NCI-H82 (cell line): ENCODE results near the gene COL27A1.

Experiments
- DNase-seq: peaks from one replicate; lab custom pipeline; 2025; lab: John Stamatoyannopoulos, UW

COL27A1 gene

DNA sequence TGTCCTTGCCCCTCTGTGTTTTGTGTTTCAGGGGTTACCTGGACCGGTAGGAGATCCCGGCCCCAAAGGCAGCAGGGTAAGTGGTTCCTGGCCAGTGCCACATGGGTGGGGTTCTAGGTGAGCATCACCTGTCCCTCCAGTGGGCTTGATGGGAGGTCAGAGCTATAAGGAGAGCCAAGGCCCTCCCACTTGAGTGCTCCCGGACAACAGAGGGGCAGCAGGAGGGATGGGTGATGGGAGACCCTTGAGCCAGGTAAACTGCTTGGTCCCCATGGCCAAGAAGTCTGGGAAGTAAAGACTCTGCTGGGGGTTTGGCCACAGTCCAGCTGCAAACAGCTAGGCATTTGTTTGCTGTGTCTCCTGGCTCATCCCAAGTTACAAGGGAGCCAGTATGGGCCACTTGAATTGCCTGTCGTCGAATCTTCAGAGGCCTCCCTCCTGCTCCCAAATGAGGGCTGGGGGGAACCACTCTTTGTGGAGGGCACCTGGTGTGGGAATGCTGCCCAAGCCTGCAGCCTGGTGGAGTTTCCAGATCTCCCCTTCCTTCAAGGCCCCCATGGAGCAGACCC lies 51.0 kb downstream of the COL27A1 start:
- no peak for DNase-seq

DNA sequence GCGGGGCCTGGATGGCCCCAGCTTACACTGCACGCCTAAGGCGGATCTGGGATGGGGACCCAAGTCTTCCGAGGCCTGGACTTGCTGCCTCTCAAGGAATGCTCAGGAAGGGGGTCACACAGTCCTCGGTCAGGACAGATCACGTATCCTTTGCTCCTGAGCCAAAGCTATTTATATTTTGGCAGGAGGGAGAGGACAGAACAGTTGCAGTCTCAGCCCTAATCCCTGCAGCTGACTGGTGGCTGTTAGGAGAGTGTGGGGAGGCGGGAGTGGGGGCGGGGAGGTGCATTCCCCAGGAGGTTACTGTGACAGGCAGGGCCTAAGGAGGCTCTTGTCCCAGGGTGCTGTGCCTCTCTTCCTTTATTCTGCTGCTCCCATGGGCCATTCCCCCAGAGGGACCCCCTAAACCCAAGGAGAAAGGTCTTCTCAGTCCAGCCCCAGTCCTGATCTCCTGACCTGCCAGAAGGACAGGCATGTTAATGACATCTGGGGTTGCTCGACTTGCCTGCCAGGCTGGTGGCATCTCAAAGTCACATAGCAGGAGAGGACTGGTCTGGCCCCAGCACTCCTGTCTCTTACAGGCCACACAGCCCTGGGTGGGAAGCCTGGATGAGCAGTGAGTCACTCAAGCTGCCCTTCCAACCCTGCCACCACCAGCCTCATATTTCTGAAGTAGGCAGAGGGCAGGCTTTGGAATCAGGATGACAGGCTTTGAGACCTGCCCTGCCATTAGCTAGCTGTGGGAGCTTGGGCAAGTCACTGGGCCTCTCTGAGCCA lies 51.9 kb downstream of the COL27A1 start:
- DNase-seq, result peak; percentile 90

DNA sequence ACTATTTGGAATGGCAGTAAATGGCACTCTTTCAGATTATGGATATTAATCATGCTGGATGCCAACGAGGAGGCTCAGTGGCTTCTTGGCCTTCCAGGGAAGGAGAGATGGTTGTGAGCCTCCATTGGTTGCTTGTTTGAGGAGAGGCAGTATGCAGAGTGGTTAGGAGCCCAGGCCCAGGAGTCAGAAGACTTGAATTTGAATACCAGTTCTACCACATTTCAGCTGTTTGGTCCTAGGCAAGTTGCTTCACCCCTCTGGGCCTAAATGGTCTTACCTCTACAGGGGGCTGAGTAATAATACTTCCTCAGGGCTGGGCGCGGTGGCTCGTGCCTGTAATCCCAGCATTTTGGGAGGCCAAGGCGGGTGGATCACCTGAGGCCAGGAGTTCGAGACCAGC lies 52.5 kb downstream of the COL27A1 start:
- no peak for DNase-seq

DNA sequence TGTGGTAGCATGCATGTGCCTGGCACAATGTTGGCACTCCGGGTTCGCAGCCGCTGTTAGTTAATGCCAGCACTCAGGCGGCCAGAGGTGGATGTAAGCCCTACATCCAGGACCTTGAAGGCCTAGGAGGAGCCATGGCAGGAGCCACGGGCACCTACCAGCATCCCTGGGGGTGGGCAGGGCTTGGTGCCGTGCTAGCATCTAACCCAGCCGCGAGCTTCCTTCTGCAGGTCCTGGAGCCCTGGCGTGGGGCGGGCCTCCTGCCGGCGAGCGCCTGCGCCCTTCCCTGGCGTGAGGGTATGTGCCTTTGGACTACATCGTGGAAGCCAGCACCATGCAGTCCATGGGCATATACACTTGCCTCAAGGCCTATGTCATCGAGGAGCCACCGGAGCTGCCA lies 53.8 kb downstream of the COL27A1 start:
- no peak for DNase-seq

DNA sequence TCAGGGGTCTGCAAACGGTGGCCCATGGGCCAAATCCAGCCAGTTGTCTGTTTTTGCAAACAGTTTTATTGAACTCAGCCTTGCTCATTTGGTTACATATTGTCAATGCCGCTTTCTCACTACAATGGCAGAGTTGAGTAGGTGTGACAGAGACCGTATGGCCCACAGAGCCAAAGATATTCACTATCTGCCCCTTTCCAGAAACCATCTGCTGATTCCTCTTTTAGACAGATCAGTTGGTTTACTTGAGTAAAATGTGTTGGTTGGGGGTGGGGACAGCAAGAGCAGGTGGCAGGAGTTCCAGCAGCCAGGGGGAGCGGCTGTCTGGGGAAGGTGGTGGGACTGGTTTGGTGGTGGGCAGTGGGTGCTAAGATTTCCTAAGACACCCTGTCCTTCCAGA lies 54.8 kb downstream of the COL27A1 start:
- no peak for DNase-seq

DNA sequence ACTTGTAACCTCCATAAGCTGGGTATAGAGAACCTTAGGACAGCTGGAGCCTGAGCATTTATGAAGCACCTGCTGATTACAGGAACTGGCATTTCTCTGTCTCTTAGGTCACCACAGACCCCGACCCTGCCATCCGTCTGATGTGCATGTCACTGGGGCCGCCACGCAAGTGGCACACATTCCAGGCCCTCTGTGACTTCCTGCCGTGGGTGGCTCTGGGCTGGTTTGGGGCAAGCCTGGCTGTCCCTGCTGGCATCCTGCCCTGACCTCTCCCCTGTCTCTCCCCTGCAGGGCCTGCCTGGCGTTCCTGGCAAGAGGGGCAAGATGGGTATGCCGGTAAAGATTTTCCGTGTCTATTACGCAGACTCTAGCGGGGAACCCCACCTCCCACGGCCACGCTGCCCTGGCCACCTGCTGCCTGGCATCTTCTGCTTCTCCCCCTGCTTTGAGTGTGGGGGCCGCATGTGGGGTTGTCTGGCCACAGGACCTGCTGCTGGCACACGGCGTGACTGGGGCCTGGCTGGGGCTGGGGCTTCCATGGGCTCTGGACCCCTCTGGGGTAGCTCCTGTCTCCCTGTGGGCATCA lies 55.4 kb downstream of the COL27A1 start:
- no peak for DNase-seq

DNA sequence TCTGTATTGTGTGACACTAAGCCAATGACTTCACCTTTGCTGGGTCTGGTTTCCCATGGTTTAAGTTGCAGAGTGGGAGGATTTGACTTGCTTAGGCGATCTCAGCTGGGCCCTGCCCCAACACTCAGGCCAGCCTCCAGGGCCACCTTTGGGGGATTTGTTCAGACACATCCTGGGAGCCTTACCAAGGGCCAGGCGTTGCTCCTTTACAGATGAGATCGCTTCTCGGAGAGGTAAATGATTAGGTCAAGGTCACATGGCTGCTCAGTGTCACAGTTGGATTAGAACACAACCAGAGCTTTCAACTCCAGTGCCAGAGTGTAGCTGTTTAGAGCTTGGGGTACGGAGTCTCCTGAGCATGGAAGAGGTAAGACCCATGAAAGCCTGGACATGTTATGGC lies 57.5 kb downstream of the COL27A1 start:
- no peak for DNase-seq

DNA sequence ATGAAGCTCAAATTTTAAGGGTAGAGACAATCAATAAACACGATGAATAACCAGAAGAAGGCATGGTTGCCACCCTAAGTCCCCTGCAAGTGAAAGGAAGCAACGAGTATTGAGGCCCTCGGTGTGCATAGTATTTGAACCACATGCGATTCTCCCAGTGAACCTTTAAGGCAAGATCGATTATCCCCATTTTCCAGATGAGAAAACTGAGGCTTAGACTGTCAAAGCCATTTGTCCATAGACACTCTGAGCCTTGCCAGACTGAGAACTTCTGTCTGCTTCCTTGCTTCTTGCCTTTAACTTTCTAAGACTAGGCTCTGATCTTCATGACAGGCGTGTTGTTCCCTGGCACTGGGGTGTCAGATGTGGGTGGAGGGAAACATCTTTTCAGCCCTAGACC lies 58.2 kb downstream of the COL27A1 start:
- DNase-seq, result no peak

DNA sequence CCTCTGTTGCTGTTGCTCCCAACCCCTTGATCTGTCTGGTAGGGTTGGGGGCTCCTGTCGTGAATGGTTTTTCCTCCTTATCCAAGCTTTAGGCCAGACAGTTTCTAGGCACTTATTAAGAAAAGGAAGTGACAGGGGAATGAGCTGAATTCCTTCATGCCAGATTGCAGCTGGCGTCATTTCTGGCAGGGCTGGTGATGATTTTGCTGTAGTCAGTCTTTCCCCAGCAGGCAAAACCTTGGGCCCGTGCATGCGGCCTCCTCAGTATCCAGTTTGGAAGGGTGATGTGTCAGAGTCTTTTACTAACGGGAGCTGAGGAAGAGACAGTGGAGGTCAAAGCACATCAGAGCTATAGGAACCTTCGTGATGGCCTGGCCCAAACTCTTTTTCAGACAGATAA lies 58.8 kb downstream of the COL27A1 start:
- no peak for DNase-seq

DNA sequence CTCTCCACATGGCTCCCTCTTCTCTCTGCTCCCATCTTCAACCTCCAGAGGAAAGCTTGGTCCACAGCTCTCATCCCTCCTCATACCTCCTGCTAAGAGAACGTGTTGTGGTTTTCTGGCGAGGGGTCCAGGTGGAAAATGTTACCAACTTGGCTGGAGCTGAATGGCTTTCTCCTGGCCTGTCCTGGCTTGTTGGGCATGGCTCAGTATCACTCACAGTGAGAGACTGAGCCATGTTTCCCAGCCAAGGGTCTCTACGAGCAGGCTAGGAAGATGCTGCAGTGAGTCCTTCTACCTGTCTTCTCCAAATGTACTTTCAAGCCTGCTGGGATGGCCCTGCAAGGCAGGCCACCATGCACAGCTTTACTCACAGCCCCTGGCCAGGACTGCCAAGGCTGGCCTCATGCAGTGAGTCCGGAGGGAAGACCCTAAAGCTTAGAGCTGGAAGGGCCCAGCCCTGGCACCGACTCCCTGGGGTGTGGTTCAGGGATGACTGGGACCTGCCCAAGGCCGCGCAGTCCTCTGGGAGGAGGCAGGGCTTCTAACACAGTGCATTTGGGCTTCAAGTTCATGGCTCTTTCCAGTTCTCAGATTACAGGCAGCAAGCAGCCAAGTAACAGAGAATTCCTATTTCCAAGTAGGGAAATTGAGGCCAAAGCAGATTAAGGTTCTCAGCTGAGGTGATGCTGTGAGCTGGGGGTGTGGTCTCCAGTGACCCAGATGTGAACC lies 59.5 kb downstream of the COL27A1 start:
- no peak for DNase-seq

DNA sequence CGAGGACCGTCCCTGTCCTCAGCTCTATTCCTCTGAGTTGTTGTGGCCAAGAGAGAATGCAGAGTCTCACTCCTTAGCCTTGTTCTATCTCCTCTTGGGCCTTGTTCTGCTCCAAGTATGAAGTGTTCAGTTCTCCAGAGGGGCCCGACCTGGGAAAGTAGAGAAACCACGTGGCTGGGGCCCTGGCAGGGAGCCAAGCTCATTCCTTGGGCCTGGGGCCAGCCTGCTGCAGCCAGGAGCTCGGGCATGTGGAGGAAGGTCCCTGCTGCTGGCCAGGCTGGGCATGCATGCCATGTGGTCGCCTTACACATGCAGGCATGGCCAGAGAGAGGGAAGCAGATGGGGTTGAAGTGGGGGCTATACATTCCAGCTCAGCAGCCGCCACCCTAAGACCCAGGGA lies 60.7 kb downstream of the COL27A1 start:
- peak; percentile 57 for DNase-seq

DNA sequence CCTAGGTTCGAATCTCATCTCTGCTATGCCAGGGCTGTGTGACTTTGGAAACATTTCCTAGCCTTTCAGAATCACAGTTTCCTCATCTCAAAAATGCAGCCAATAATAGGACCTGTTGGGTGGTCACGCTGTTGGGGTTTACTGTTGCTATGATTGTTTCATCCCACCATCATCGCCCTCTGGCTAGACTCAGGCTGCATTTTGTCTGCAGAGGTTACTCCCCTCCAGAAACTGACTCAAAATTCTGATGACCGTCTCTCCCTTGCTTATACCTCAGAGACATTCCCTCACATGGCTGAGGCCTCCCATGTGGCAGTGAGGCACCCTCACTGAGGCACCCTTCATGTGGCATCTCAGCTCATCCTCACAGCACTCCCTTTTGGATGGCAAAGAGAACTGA lies 61.6 kb downstream of the COL27A1 start:
- no peak for DNase-seq

DNA sequence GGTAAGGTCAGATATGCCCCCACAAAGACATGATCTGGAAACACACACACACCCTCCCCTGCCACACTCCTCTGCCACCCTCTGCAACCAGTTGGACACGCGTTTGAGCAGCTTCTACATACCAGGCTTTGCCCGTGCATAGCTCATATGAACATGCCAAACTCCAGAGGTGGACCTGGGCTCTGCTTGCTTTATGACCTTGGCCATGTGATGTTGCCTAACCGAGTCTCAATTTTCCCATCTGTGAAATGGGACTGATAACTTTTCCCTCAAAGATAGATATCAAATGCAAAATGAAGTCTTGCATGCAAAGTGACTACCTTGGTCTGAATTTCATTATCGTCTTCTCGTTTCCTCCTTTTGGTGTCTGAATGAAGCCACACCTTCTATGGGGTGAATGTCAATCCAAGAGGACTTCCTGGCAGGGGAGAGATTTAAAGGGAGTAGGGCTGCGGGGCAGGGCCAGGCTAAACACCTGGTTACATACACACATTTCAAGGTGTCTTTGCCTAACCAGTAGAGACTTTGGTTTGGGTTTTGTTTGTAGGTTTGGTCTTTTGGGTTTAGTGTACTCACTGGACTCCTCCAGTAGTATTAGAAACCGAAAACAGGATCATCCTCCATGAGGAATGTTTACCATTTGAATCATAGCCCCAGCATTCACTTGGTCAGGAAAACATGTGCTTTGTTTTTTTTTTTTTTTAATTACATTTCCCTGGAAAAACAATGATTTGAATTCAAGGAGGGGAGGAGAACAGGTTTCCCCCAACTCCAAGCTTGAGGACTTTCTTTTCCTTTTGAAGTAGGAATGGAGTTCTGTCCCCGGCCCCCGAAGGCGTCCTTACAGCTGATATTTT lies 63.2 kb downstream of the COL27A1 start:
- DNase-seq, result no peak

DNA sequence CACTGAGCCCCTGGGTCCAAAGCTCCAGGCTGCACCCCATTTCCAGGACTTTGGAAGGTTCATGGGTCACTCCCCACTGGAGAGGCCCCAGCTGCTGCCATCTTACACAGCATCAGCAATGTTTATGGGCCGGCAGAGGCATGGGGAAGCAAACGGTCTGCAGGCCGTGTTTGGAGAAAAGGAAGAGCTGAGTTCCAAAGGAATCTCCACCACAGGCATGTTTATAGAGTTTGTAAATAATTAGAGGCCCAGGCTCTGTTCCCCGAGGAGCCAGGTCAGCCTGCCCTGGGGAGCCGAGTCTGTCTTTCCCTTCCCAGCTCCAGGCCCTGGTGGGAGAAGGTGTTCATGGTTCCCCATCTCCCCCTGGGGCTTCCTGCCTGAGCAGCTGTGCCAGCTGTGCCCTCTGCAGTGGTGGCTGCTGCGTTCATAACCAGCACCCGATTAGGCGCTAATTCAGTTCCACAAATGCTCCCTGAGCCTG lies 64.8 kb downstream of the COL27A1 start:
- no peak for DNase-seq

DNA sequence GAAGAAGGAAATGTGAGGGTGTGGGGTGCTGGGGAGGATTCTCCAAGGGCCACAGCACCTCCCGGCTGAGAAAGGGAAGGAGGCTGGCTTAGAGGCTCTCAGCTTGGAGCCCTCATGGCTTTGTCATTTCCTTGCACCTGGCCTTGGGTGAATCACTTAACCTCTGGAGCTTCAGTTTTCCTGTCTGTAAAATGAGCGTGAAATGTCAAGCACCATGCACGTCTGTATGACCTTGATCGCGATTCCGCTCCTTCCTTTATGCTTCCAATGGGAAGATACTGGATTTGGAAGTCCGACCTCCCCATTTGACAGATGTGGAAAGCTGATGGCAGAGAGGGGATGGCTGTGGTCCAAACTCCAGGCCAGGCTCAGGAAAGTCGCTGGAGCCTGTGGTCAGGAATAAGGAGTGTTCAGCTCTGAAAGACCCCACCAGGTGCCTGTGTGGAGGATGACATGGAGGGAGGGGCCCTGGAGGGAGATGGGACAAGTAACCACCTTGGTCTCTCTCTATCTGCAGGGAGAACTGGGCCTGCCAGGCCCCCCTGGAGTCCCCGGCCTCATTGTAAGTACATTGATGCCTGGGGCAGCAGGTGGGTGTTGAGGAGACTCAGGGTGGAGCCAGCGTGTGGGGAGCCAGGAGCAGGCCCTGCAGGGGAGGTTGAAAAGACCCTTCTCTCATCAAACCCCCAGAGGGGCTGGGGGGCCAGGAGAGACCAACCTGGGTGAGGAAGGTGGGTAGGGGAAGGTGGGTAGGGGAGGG lies 66.5 kb downstream of the COL27A1 start:
- DNase-seq, result no peak

DNA sequence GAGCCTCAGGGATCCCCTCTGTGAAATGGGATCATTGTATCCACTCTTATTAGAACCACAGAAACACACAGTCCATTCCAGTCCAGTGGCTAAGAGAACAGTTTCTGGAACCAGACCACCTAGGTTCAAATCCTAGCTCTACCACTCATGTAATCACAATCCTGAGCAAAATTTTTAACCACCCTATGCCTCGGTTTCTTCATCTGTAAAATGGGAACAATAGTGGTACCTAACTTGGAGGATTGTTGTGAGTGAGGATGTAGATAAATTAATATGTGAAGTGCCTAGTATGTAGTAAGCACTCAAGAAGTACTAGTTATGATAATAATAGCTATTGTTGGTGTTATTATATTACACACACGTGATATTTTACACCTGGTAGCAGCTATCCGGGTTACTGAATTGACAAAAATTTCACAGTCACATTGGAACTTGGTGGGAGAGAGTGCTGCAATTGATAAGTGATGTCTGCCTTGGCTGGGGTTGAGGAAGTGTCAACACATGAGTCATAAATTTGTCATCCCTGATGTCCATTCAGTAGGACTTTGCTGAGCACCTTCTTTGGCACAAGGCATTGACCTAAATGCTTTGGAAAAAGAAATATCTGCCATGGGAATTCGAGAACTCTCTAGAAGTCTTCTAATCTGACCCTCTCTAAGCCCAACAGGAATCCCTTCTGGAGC lies 68.4 kb downstream of the COL27A1 start:
- no peak for DNase-seq

DNA sequence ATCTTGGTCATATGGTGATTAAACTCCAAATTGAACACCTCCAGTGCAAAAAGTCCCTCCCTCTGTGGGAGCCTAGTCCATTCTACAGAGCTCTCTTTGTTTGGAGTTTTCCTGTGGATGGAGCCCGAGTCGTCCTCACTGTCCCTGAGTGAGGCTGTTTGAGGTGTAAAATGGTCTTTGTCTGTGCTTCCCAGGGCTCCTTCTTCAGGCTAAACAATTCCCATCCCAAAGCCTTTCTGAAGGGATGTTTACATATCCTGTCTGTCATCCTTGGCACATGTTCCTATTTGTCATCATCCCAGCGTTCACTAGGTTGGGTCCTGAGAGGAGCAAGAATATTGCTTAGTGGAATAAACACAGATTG lies 68.9 kb downstream of the COL27A1 start:
- no peak for DNase-seq

DNA sequence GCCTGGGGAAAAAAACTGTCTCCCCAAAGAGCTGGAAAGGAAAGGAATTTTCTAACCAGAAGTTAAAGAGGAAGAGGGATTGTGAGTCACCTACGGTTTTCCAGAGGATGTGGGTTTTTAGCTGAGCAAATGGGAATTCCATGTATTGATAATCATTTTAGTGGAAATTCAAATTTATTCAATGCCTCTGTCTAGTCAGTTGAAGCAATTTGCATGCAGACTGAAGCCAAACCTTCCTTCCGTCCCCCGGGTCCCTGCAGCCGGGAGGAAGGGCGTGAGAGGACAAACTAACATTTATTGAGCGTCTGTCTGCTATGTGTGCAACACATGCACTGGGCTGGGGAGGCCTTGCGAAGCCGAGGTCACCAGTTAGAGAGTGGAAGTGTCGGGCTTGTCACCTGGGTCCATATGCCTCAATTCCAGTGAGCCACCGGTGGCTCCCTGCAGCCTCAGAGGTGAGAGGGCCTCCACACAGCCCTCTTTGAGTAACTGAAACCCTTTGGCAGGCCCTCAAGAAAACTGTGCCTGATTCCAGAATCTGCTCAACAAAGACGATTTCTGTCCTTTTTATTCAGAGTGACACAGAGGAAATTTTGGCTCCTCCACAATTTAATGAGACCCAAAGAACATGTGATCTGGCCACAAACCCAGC lies 70.3 kb downstream of the COL27A1 start:
- DNase-seq, result no peak

DNA sequence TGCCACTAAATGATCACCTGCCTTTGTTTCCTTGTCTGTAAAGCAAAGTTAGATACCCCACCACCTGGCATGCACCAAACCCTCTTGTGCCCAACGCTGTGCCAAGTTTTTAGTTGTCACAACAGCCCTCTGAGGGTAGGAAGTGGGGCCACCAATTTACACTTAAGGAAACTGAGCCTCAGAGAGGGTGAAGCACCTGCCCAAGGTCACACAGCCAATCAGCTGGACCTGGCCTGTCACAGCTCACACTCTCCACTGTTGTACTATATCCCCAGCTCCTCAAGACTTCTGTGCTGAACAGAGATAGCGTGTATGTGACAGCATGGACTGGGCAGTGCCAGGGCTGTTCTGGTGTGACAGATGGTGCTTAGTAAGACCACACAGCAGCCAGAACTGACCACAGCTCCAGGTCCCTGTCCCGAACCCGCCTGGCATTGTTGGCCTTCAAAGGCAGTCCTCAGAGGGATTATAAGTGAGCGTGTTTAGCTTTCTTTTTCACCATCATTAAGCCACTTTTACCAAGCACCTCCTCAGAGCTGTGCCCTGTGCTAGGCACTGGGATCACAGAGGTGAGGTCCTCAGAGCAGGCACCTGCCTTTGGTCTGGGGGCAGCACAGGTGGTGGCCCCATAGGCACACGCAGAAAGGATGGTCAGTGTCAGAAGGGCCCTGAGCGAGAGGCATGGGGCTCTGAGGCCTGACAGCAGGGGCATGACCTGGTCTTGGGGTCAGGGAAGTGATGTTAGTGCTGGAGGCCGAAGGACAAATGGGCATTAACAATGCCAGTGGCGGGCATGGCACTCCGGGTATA lies 71.1 kb downstream of the COL27A1 start:
- DNase-seq, result no peak
